Measurements from ENCODE around the gene APC2. TPM values are rescaled to one million over a fixed set of nuclear protein-coding genes. Genes with fewer than 3 reads are reported as not detected.
A peak's percentile ranks its signal among the peaks of the same experiment; 100 is the strongest.

The APC2 gene
- total RNA-seq, 4 donors from 2014 or later, result 0.11 to 1.1 (median 0.23) TPM; not detected in 1

DNA sequence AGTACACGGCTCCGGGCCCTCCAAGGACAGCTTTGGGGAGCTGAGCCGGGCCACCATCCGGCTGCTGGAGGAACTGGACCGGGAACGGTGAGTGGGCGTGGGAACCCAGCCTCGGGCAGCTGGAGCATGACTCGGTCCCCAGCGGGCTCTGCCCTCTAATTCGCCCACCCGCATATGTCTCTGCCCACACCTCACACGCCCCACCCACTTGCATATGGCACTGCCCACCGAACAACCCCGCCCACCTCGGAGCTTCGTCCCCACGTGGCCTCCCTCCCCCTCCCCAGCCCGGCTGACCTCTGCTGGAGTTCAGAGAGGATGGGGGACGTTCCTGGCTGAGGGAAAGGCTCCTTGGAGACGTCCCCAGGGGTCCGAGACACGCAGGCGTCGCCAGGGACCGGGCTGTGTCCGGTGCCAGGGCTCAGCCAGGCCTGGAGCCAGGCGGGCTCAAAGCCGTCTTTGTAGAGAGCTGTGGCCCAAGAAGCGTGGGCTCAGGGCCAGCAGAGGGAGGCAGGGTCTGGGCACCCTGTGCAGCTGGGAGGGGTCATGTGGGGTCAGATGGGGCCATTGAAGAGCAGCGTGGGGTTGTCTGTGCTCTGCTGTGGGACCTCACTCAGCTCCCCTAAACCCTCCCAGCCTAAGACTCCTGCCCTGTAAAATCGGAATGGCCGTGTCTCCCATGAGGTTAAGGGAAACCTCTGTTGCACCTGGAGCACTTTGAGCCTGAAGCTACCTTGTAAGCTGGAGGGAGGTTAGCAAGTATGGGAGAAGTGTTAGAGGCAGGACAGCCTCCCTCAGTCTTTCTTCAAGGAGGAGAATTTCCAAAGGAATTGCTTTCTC is 3.8 kb downstream of the APC2 start:
- 8 to 9% methylated on average over 20 to 22 of the region's 33 CpGs for WGBS, 2 donors
- no peak for DNase-seq (ENCODE audit: low spot score in 2 of 2)
- no peak for TF ChIP-seq POLR2A (IDR thresholded peaks at IDR 0.05)
- TF ChIP-seq, protein P1, sequence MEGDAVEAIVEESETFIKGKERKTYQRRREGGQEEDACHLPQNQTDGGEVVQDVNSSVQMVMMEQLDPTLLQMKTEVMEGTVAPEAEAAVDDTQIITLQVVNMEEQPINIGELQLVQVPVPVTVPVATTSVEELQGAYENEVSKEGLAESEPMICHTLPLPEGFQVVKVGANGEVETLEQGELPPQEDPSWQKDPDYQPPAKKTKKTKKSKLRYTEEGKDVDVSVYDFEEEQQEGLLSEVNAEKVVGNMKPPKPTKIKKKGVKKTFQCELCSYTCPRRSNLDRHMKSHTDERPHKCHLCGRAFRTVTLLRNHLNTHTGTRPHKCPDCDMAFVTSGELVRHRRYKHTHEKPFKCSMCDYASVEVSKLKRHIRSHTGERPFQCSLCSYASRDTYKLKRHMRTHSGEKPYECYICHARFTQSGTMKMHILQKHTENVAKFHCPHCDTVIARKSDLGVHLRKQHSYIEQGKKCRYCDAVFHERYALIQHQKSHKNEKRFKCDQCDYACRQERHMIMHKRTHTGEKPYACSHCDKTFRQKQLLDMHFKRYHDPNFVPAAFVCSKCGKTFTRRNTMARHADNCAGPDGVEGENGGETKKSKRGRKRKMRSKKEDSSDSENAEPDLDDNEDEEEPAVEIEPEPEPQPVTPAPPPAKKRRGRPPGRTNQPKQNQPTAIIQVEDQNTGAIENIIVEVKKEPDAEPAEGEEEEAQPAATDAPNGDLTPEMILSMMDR (IDR thresholded peaks at IDR 0.05), result no peak
- no peak overlapping the region for H3K4me3 ChIP-seq (ENCODE audit: low read depth, poor library complexity, severe bottlenecking)
- intact Hi-C loops (cut with DNase I; ENCODE audit: low total_unique reads), result no loop called here

DNA sequence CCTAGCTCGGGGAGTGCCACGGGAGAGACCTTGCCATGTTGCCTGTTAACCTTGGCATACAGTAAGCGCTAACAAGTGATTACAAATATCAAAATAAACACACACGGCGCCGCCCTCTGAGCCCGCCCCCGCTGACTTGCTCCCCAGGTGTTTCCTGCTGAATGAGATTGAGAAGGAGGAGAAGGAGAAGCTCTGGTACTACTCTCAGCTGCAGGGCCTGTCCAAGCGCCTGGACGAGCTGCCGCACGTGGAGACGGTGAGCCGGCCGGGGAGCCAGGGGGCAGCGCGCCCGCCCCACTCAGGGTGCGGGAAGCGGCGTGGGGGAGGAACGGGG is 5.0 kb downstream of the APC2 start:
- no peak overlapping the region for H3K4me3 ChIP-seq (ENCODE audit: low read depth, poor library complexity, severe bottlenecking)
- intact Hi-C loops (cut with DNase I; ENCODE audit: low total_unique reads), result no loop called here
- WGBS, 2 donors, result 2 to 3% methylated on average over 19 to 22 of the region's 22 CpGs
- no peak for DNase-seq (ENCODE audit: low spot score in 2 of 2)
- no peak for TF ChIP-seq POLR2A (IDR thresholded peaks at IDR 0.05)
- TF ChIP-seq, protein P1 (IDR thresholded peaks at IDR 0.05), result no peak

DNA sequence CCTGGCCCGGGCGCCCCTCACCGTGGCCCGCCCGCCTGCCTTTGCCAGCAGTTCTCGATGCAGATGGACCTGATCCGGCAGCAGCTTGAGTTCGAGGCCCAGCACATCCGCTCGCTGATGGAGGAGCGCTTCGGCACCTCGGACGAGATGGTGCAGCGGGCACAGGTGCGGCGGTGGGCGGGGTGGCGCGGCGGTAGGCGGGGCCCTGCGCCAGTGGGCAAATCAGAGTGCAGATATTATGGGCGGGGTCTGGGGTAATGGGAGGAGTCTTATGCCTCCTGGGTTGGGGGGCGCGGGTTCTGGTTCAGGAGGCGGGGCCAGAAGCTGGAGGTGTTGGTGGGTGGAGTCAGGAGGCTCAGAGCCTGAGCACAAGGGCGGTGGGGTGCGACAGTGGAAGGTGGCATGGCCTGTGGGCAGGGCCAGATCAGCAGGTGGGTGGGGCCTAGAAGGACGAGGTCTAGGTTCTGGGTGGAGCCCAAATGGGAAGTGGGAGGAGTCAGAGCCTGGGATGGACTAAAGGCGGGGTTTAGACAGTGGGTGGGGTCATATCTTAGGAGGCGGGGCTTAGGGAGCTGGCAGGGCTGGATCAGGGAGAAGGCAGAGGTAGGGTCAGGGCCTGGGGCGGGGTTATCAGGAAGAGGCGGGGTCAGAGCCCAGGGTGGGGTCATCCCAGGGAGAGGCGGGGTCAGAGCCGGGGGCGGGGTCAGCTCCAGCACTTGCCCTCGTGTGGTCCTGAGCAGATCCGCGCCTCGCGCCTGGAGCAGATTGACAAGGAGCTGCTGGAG is 5.6 kb downstream of the APC2 start:
- TF ChIP-seq, protein P1 (IDR thresholded peaks at IDR 0.05), result no peak
- no peak for TF ChIP-seq POLR2A (IDR thresholded peaks at IDR 0.05)
- WGBS, 2 donors, result 3% methylated on average over 28 to 32 of the region's 42 CpGs
- peak in 1 of 2 donors; percentile 40 for DNase-seq (ENCODE audit: low spot score in 2 of 2)
- intact Hi-C loops (cut with DNase I; ENCODE audit: low total_unique reads), result no loop called here
- no peak overlapping the region for H3K4me3 ChIP-seq (ENCODE audit: low read depth, poor library complexity, severe bottlenecking)

DNA sequence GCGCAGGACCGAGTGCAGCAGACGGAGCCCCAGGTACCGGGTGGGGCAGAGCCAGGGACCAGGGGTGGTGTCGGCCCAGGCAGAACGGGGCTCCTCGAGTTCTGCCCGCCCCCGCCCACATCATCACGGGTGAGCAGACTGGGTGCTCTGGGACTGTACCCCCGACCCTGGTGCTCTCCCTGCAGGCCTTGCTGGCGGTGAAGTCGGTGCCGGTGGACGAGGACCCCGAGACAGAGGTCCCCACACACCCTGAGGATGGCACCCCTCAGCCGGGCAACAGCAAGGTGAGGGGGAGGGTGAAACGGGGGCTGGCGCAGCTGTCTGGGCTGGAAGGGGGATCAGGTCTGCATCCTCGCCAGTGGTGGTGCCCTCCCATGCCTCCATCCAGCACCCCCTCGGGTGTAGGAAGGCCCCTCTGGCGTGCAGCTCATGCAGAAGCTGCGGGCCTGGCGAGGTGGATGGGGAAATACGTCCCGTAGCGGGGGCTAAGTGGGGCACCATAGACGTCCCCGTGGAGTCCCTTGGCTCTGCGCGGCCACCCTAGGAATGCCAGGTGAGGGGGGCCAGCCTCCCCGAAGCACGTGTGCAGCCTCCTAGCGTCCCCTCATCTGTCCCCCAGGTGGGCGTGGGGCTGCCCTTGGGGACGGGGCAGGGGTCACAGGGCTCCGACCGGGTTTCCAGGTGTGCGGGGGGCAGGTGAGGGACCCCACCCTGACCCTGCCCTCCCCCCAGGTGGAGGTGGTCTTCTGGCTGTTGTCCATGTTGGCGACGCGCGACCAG is 6.4 kb downstream of the APC2 start:
- H3K4me3 ChIP-seq (ENCODE audit: low read depth, poor library complexity, severe bottlenecking), result no peak overlapping the region
- intact Hi-C loops (cut with DNase I; ENCODE audit: low total_unique reads), result no loop called here
- 23 to 30% methylated on average over 15 to 26 of the region's 43 CpGs for WGBS, 2 donors
- TF ChIP-seq, protein P1 (IDR thresholded peaks at IDR 0.05), result no peak
- no peak for TF ChIP-seq POLR2A (IDR thresholded peaks at IDR 0.05)
- no peak for DNase-seq (ENCODE audit: low spot score in 2 of 2)

DNA sequence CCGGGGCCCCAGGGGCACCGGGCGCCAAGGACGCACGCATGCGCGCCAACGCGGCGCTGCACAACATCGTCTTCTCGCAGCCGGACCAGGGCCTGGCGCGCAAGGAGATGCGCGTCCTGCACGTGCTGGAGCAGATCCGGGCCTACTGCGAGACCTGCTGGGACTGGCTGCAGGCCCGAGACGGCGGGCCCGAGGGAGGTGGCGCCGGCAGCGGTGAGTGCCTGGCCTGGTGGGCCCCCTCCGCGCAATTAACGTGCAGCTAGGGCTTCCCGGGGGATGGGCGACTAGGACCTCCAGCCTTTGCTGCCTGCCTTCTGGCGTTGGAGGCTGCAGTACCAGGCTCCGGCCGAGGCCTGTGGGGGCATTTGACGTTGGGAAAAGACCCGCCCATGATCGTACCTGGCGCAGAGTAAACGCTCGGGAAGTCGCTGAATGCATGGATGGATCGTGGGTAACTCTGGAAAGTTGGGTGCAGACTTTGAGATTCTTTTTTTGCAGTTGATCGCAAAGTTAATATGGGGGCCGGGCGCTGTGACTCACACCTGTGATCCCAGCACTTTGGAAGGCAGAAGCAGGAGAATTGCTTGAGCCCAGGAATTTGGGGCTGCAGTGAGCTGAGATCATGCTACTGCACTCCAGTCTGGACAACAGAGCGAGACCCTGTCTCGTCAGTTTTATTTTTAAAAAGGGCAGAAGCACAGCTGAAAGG is 7.3 kb downstream of the APC2 start:
- TF ChIP-seq, protein P1 (IDR thresholded peaks at IDR 0.05), result no peak
- TF ChIP-seq POLR2A (IDR thresholded peaks at IDR 0.05), result no peak
- WGBS, 2 donors, result 15 to 20% methylated on average over 21 to 29 of the region's 48 CpGs
- intact Hi-C loops (cut with DNase I; ENCODE audit: low total_unique reads), result no loop called here
- H3K4me3 ChIP-seq (ENCODE audit: low read depth, poor library complexity, severe bottlenecking), result no peak overlapping the region
- DNase-seq (ENCODE audit: low spot score in 2 of 2), result no peak

All from lower leg skin (tissue), 4 donors.